HEK293T (cell line): Measurements from ENCODE around the gene ELAPOR1.

Experiments
- ARNT ChIP-seq: fragments of 450-650 bp; IDR thresholded peaks from 2 replicates; pipeline ENCODE4 v1.6.1; 2017; ENCODE audit warnings: mild to moderate bottlenecking
- BHLHE40 ChIP-seq: fragments of 450-650 bp; IDR thresholded peaks from 2 replicates; pipeline ENCODE4 v1.6.1; 2016; ENCODE audit warnings: mild to moderate bottlenecking, moderate library complexity, borderline replicate concordance
- ELF4 ChIP-seq: fragments of 450-650 bp; IDR thresholded peaks from 2 replicates; pipeline ENCODE4 v1.6.1; 2017; ENCODE audit warnings: antibody characterized with exemption
- FOXA1 ChIP-seq: fragments of 450-650 bp; IDR thresholded peaks from 2 replicates; pipeline ENCODE4 v1.6.1; 2016; ENCODE audit warnings: mild to moderate bottlenecking
- FOXK2 ChIP-seq: fragments of 450-650 bp; IDR thresholded peaks from 2 replicates; pipeline ENCODE4 v1.6.1; 2016; ENCODE audit warnings: mild to moderate bottlenecking
- FOXM1 ChIP-seq: fragments of 450-650 bp; IDR thresholded peaks from 2 replicates; pipeline ENCODE4 v1.6.1; 2017; ENCODE audit warnings: mild to moderate bottlenecking, borderline replicate concordance
- L3MBTL2 ChIP-seq: fragments of 450-650 bp; conservative IDR thresholded peaks from 2 replicates; pipeline ENCODE4 v1.6.1; 2016; ENCODE audit warnings: mild to moderate bottlenecking
- LEF1 ChIP-seq: fragments of 450-650 bp; IDR thresholded peaks from 2 replicates; pipeline ENCODE4 v1.6.1; 2017; ENCODE audit warnings: mild to moderate bottlenecking, borderline replicate concordance
- SP1 ChIP-seq: fragments of 450-650 bp; IDR thresholded peaks from 2 replicates; pipeline ENCODE4 v1.6.1; 2017
- SUZ12 ChIP-seq: fragments of 450-650 bp; IDR thresholded peaks from 2 replicates; pipeline ENCODE4 v1.6.1; 2016; ENCODE audit warnings: mild to moderate bottlenecking
- TARDBP ChIP-seq: fragments of 450-650 bp; IDR thresholded peaks from 2 replicates; pipeline ENCODE4 v1.6.1; 2016
- ZNF384 ChIP-seq: fragments of 450-650 bp; IDR thresholded peaks from 2 replicates; pipeline ENCODE4 v1.6.1; 2016

GRCh38 chr1:109156916-109157385, 43.0 kb downstream of the ELAPOR1 start:
- TF ChIP-seq ELF4, result no peak
- no peak for TF ChIP-seq FOXK2
- no peak for TF ChIP-seq SP1
- TF ChIP-seq FOXM1, result no peak
- no peak for TF ChIP-seq FOXA1
- no peak for TF ChIP-seq ARNT
- TF ChIP-seq LEF1, result no peak
- no peak for TF ChIP-seq SUZ12
- no peak for TF ChIP-seq TARDBP
- TF ChIP-seq L3MBTL2, result no peak
- TF ChIP-seq BHLHE40, result no peak
- no peak for TF ChIP-seq ZNF384
